ENCODE measurements around the gene PDE6A.

The PDE6A gene

DNA sequence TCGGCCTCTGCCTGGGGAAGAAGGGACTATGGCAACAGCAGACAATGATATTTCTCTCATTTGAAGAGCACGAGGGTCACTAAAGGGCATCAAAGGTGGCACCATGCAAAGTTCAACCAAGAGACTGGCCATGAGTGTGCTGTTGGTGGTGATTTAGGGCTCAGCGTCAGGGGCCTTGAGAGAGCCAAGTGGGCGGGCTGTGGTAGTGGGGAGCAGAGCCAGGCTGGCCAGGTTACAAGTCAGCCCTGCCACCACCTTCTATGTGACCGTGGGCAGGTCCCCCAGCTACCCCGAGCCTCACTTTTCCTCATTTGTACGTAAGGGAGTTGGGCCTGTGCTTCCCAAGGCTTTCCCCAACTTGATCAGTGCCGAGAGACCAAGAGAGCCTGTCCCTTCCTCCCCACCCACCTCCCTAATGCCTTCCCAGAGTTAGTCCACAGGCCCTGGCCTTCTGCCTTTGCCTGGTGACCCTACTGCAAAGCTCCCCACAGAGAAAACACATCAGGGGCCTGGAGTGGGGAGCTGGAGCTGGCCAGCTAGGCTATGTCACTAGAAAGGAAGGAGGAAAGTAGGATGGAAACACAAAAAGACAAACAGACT lies 104.3 kb downstream of the PDE6A start:
- no peak overlapping the region for H3K4me3 ChIP-seq (ENCODE audit: low read length)
- DNase-seq (ENCODE audit: low read depth), result no peak
- TF ChIP-seq, protein P1, sequence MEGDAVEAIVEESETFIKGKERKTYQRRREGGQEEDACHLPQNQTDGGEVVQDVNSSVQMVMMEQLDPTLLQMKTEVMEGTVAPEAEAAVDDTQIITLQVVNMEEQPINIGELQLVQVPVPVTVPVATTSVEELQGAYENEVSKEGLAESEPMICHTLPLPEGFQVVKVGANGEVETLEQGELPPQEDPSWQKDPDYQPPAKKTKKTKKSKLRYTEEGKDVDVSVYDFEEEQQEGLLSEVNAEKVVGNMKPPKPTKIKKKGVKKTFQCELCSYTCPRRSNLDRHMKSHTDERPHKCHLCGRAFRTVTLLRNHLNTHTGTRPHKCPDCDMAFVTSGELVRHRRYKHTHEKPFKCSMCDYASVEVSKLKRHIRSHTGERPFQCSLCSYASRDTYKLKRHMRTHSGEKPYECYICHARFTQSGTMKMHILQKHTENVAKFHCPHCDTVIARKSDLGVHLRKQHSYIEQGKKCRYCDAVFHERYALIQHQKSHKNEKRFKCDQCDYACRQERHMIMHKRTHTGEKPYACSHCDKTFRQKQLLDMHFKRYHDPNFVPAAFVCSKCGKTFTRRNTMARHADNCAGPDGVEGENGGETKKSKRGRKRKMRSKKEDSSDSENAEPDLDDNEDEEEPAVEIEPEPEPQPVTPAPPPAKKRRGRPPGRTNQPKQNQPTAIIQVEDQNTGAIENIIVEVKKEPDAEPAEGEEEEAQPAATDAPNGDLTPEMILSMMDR (IDR thresholded peaks at IDR 0.05; ENCODE audit: insufficient read depth, low read depth, low read length, missing control alignments), result no peak

DNA sequence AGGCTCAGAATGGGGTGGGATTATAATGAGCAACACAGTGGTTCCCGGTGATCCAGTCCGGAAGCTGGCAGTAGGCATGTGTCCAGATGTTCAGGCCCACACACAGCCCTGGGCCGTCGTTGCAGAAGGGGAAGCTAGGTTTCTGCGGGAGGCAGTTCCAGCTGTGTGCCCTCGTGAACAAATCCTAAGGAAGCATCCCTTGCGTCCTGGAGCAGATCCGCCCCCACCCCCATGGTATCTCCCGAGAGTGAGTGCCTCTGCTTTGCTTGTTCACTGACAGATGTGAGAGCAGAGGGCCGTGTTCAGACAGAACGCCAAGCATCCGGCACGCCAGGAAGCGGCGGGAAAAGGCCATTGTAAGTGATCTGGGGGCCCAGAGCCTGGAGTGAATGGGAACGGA lies 104.8 kb downstream of the PDE6A start:
- DNase-seq (ENCODE audit: low read depth), result peak; percentile 37
- no peak overlapping the region for H3K4me3 ChIP-seq (ENCODE audit: low read length)
- TF ChIP-seq, protein P1 (IDR thresholded peaks at IDR 0.05; ENCODE audit: insufficient read depth, low read depth, low read length, missing control alignments), result no peak

DNA sequence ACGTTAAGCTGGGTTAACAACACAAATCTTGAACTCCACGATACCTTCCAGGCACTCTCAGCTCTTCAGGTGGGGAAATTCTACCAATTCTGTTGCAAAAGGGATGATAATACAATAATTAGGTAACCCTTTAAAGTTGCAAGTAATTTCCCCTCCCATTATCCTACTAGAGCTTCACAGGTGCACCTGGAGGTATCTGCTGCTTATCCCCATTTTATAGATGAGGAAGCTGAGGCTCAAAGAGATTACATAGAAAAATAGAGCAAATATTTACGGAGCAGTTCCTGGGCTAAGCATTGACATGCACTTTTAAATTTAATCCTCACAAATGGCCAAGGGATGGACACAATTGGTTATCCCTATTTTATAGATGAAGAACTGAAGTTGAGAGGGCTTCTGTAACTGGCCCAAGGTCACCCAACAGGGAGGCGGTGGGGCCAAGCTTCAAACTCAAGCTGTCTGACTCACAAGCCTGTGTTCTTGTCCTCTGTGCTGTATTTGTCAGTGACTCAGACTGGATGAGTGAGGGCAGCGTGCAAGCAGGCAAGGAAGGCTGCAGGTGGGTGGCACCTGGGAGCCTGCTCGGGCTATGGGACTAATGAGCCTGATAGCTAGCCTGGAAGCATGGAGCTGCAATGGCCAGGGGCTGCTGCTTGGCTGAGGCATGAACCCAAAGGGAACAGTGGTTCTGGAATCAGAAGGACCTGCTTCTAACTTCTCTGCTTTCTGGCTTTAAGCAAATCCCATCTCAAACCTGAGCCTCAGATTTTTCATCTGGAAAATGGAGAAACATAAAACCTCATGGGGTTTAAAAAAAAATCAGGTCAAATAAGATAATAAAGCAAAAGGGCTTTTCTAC lies 105.5 kb downstream of the PDE6A start:
- H3K4me3 ChIP-seq (ENCODE audit: low read length), result no peak overlapping the region
- DNase-seq (ENCODE audit: low read depth), result peak; percentile 95
- TF ChIP-seq, protein P1 (IDR thresholded peaks at IDR 0.05; ENCODE audit: insufficient read depth, low read depth, low read length, missing control alignments), result no peak

DNA sequence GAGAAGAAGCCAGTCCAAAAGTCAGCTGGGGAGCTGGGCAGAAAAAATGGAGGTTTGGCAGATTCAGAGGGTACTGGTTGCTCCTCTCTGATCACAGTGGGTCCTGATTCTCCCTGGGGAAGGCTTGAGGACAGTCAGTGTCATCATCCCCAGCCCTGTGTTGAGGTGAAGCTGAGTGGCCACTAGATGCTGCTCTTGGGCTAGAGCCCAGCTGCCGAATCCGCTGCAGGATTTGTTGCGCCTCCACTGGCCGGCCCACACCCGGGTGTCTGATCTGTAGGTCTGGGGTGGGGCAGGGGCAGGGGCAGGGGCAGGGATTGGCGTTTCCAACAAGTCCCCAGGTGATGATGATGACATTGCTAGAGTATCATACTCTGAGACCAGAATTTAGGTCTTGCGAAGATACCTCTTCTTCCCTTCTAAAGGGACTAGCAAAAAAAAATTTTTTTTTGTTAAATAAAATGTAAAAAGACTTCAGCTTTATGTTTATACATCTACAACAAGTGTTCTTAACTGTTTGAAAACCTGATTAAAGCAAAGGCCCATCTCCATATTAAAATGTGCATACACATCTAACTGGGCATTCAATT lies 106.8 kb downstream of the PDE6A start:
- TF ChIP-seq, protein P1 (IDR thresholded peaks at IDR 0.05; ENCODE audit: insufficient read depth, low read depth, low read length, missing control alignments), result peak; percentile 91
- peak; percentile 80 for DNase-seq (ENCODE audit: low read depth)

DNA sequence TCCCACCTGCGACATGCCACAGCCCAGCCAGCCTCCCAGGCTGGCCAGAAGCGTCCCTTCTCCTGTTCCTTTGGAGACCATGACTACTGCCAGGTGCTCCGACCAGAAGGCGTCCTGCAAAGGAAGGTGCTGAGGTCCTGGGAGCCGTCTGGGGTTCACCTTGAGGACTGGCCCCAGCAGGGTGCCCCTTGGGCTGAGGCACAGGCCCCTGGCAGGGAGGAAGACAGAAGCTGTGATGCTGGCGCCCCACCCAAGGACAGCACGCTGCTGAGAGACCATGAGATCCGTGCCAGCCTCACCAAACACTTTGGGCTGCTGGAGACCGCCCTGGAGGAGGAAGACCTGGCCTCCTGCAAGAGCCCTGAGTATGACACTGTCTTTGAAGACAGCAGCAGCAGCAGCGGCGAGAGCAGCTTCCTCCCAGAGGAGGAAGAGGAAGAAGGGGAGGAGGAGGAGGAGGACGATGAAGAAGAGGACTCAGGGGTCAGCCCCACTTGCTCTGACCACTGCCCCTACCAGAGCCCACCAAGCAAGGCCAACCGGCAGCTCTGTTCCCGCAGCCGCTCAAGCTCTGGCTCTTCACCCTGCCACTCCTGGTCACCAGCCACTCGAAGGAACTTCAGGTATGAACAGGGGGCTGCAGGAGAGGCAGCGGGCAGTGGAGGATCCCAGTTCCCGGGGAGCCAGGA lies 108.0 kb downstream of the PDE6A start:
- no peak overlapping the region for H3K4me3 ChIP-seq (ENCODE audit: low read length)
- no peak for DNase-seq (ENCODE audit: low read depth)
- TF ChIP-seq, protein P1 (IDR thresholded peaks at IDR 0.05; ENCODE audit: insufficient read depth, low read depth, low read length, missing control alignments), result no peak

More for the DNA sequence above, 106.8 kb downstream of the PDE6A start:
- H3K4me3 ChIP-seq (ENCODE audit: low read length), result no peak overlapping the region

DNA sequence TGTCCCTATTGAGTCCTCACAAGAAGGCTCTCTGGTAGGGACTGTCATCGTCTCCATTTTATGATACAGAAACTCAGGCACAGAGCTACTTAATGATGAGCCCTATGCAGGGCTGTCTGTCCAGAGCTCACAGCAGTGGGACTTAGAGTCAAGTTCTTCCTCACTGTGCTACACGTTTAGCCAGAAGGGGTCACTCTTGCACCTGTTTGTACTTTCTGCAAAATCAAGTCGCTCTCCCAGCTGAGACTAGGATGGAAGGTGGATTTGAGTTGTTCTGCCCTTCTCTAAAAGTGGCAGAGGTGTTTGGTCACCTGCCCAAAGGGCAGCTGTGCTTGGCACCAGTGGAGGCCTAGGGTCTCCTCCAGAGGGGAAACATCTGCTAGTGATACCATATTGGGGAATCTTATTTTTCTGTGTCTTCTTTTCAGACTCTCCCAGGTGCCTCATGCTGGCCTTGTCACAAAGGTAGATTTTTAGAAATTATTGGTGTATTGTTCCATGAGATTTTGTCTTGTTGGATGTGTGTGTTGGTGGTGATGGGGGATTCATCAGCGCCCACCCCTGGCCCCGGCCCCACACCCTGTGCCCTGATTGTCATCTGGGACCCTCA lies 110.2 kb downstream of the PDE6A start:
- H3K4me3 ChIP-seq (ENCODE audit: low read length), result no peak overlapping the region
- TF ChIP-seq, protein P1 (IDR thresholded peaks at IDR 0.05; ENCODE audit: insufficient read depth, low read depth, low read length, missing control alignments), result peak; percentile 79
- DNase-seq (ENCODE audit: low read depth), result peak; percentile 90
